GDM1 (cell line): ENCODE results near the gene SRRM4.
"Not testable (repeated sequence)": the region's sequence is repeated elsewhere in the genome, so short reads cannot be mapped to it uniquely, and the experiment has no call there.

Experiments
- DNase-seq: peaks from one replicate; lab custom pipeline; 2025; lab: John Stamatoyannopoulos, UW

The SRRM4 gene

DNA sequence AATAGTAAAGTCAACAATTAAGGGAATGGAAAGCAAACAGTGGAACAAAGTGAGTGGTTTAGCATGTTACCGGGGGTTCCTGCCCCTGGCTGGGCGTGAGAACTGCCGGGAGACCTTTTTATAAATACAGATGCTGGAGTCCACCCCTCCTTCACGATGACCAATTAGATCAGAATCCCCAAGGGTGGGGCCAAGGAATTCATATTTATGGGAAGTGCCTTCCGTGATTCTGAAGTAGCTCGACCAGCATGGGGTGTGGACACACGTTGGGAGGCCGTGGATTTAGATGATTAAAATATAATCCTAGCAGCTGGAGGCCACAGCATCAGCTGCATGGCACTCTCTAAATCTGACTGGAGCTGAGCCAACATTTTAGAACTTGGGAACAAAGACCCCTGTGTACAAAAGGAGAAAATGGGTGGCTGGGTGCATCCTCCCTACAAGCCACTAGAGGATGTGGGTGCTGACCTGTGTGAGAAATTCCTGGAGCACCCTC lies 87.9 kb downstream of the SRRM4 start:
- DNase-seq: no peak

DNA sequence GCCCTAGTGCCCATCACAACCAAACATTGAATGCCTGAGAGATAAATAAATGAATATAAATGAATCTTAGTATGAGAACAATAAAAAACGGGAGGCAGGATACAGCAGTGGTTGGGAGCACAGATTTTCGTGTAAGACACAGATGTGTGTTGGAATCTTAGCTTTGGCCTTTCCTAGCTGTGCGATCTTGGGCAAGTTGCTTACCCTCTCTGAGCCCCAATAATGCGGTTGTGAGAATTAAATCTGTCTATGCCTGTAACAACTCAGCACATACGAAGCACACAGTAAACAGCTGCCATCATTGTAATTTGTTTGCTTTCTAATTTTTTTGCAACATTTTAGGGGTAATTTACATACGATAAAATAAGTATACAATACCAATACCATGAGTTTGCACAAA lies 89.8 kb downstream of the SRRM4 start:
- DNase-seq: no peak

DNA sequence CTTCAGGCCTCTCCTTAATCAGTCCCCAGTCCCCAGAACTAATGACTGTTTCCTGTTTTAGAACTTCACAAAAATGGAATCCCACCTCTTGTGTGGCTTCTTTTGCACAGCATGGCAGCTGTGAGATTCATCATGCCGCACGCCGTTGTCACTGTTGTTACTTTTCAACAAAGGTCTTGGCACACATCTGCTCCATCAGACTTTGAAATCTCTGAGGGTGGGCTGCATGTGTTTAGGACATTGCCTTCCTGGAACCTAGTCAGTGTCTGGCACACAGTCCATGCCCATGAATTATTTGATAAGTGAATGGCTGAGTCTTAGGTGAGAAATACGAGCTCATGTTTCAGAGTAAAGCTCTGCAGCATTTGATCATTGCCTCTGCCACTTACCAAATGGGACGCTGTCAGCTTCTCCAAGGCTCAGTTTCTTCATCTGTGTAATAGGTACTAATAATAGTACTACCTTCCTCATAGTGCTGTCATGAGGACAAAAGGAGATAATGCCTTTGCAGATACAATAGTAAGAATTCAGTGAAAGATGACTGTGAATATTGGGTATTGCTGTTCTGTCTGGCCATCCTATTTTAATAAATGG lies 90.4 kb downstream of the SRRM4 start:
- DNase-seq: no peak

DNA sequence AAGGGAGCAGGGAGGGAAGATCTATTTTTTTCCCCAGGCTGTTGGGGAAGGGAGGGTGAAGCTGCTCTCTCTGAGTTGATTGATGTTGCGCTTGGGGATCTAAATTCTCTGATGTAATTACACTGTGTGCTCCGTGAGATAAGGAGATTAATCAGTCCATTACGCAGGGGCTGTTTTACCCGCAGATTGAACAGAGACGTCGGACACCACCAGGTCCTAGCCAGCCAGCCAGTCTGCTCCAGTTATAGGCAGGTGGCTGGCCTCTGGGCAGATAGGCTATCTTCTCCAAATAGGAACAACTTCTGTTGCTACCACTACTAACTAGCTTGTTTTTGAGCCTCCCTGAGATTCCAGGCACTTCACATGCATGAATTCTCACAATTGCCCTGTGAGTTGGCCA lies 91.1 kb downstream of the SRRM4 start:
- DNase-seq: no peak

GRCh38 chr12:119075222-119075787 lies 94.0 kb downstream of the SRRM4 start:
- no peak for DNase-seq

DNA sequence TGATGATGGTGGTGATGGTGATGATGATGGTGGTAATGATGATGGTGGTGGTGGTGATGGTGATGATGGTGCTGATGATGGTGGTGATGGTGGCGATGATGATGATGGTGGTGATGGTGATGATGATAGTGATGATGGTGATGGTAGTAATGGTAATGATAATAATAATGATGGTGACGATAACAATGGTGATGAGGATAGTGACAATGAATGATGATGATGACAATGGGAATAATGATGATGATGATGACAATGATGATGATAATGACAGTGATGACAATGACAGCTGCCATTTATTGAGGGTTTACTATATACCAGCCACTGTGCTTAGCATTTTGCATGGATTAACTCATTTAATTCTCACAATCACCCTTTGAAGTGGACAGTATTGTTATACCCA lies 94.6 kb downstream of the SRRM4 start:
- DNase-seq: no peak

DNA sequence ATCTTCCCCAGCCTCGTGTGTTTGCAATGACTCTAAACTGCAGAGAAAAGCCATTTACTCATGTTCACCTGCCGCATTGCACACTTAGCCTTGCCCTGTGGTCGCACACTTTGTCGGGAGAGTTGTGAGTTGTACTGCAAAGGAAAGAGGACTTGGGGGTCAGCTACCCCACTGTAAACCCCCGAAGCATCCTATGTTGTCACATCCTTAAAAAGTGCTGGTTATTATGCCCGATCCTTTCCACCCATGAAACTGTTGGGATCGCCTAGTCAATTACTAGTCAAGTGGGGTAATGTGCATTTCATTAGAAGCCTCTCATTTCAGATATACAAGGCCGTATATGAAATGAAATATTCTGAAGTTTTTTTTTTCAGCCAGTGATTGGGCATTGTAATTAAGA lies 98.2 kb downstream of the SRRM4 start:
- DNase-seq: no peak

GRCh38 chr12:119082016-119082415 lies 100.7 kb downstream of the SRRM4 start:
- DNase-seq: no peak

DNA sequence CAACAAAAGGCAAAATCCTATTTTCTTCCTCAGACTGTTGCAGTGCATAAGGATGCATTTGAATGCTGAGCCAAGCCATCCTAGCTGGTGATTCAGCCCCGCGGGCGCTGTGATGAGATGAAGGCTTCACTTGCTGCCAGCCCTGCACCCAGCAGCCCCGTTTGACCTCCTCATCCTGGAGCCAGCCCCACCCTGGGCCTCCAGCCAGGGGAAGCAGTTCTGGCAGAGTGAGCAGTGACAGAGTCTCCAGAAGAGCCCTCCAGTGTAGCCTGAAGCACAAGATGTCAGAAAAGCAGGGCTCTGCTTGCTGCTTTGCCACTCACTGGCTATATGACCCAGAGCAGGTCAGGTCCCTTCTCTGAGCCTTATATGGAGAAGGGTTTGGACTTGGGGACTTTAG lies 101.2 kb downstream of the SRRM4 start:
- no peak for DNase-seq

DNA sequence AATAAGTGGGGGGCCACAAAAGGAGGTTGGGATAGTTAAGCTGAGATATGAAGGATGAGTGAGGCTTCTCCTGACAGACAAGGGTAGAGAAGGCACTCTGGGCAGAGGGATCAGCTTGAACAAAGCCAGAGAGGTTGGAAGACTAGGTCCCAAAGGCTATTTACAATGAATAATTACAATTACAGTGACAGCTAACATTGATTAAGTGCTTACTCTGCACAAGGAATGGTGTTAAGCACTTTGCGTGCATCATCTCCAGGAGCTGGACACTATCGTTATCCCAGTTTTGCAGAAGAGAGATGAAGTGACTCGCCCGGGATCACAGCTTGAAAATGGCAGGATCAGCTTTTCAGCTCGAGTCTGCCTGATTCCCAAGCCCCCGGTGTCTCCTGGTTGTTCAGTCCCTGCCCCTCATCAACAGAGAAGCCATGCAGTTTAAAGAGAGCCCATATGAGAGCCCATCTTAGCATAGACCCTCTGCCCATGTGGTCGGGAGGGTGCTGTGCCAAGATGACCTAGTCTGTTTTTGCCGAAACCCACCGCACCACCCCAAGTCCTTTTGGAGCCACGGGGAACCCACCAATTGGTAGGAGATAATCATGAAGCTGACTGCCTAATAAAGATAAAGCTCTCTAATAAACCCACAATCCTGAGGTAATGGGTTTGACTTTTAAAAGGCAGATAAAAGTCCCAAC lies 107.5 kb downstream of the SRRM4 start:
- no peak for DNase-seq

DNA sequence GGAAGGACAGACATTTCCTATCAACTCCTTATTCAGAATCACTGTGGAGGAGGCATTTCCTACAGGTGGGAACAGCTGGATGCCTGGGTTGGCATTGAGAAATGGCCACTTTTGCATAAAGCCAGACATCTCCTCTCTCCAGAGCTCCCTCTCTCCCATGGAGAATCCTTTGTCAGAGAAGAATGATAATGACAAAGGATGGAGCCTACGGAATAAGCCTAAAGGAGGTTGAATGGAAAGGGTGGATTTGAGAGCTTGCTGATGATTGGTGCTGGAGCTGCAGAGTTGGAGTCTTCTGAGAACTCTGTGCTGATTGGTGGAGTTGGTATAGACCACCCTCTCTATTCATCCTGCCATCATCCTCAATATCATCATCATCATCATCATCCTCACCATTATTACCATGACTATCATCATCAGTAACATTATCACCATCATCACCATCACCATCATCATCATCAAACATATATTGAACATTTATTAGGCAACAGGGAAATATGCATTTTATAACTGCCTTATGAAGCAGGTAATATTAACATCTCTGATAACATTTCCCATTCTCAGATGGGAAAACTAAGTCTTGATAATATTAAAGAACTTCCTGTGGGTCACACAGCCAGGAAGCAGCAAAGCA lies 108.2 kb downstream of the SRRM4 start:
- no peak for DNase-seq

DNA sequence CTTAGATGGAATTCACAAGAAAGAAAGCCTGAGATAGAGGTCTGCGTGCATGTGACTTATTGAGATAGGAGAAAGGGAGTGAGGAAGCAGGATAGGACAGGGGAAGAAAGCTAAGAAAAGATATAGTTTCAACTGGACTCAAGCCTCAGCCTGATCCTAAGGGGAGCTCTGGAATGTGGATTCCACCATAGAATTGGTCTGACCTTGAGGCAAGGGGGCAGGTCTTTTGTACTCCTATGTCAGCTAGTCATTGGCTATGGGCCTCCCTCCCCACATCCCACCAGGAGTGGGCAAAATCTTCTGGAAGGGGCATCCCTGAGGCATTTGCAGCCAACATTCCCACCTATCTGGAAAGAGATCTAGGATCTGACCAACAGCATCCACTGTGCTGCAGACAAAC lies 108.9 kb downstream of the SRRM4 start:
- no peak for DNase-seq

DNA sequence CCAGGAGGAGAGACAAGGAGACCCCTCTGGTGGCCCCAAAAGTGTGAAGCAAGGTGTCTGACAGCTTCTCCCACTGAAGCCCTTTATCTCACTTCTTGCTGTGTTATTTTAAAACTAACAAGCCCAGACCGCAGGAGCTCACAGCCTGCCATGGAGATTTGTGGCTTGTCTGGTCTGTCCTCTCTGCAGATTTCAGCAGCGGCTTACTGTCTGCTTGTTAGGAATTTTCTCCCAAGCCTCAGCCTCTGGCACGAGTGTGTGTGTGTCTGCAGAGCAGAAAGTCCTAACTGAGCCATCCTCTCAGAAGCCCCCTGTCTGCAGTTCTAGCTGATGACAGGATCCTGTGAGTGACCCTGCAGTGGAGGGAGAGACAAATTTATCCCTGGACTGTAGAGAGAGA lies 109.5 kb downstream of the SRRM4 start:
- no peak for DNase-seq

- DNase-seq: no peak
Observed at GRCh38 chr12:119096429-119097202, 115.3 kb downstream of the SRRM4 start.

DNA sequence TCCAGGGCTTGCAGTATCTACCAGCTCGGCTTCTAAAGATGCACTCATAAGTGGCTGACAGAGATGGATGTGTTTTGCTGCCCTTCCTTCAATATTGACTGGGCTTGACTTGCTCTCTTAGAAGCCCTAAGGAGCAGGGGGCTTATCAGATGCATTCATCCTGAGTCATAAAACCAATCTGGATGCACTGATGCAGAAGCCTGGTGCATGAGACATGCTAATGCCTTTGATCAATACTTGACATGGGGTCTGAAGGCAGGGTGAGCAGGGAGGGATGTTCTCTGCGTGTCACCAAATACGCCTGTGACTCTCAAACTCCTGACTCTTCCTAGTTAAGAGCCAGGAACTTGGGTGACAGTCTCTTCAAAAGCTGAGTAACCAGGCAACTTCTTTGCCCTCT lies 119.6 kb downstream of the SRRM4 start:
- no peak for DNase-seq

GRCh38 chr12:119102274-119102673 lies 120.9 kb downstream of the SRRM4 start:
- no peak for DNase-seq

DNA sequence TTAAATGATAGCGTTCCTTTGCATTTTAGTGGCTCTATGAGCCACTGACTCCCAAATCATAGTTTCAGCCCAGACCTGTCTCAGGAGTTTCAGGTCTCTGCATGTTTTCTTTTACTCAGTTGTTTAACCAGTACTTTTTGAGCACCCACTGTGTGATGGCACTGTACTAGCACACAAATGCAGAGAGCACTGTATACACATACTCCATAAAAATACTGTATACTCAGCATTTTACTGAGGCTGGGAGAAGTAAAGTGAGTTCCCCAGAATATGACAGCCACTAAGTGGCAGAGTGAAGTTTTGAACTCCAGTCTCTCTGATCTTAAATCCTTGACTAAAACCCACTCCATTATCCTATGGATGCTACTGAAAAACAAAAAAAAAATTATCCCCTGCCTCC lies 121.4 kb downstream of the SRRM4 start:
- DNase-seq: no peak

DNA sequence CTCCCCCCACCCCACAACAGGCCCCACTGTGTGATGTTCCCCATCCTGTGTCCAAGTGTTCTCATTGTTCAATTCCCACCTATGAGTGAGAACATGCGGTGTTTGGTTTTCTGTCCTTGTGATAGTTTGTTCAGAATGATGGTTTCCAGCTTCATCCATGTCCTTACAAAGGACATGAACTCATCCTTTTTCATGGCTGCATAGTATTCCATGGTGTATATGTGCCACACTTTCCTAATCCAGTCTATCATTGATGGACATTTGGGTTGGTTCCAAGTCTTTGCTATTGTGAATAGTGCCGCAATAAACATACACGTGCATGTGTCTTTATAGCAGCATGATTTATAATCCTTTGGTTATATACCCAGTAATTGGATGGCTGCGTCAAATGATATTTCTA lies 123.6 kb downstream of the SRRM4 start:
- DNase-seq: not testable (repeated sequence)

GRCh38 chr12:119113496-119113986 lies 132.2 kb downstream of the SRRM4 start:
- DNase-seq: no peak

DNA sequence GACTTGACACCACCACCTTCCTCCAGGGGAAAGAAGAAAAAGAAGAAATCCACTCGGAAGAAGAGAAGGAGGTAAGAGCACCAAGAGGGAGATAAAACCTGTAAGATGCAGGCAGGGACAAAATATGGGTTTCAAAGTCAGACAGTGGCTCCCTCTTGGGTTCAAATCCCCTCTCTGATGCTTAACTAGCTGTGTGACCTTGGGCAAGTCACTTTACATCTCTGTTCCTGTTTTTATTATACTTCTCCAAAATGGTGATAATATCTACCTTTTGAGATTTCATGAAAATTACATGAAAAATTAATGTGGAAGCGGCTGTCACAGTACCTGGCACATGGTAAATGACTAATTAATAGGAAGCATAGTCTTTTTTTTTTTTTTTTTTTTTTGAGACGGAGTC lies 133.0 kb downstream of the SRRM4 start:
- no peak for DNase-seq

DNA sequence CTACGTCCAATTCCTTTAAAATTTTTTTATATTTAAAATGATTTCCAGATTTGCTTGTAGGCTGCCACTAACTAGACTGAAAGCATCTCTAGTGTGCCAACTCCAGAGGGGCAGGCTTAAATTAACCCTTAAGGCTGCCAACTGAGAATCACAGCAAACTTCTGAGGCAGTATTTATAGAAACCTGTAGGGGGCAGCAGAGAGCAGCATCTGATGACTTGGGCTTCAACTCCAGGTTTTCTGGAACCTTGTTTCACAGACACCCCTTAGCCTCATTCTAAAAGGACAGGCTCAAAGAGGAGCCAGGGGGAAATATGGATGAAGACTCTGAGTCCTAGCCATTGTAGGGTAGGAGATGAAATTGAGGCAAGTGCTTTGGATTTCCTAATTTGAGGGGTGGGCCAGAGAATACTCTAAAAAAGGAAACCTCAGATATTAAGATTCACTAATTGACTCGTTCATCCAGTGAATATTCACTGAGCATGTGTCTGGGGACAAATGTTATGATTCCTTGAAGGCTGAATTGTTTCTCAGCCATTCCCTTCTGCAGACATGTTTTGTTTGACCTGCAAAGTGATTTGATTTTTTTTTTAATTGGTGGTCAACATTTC lies 134.1 kb downstream of the SRRM4 start:
- DNase-seq: no peak

DNA sequence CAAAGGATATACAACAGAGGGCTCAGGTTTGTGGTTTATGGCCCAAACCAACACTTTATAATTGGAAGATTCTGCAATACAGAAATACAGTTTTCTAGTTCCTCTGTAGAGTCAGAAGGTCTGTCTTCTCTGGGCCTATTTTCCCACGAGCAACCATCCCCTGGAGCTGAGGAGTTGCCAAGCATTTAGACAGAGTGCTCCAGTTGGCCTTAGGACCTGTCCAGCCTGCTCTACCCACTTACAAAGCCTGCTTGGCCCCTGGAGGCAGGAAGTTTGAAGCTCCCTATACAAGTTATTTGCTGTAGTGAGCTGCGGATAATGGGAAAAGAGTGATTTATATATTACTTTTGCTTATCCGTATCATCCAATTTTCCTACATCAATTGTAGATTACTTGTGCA lies 136.6 kb downstream of the SRRM4 start:
- no peak for DNase-seq
